Activated T-helper 2 cell treated with anti-CD3 and anti-CD28 coated beads, Interferon-gamma antibody, Interleukin-2, Interleukin-4, amounts not matched to agents 10 μg/mL and 5 μg/mL and 100 μg/mL, durations not matched to agents 14 hours and 24 hours and 36 hours (primary cell): Measurements from ENCODE around the gene CREB3. TPM values are rescaled to one million over a fixed set of nuclear protein-coding genes. Genes with fewer than 3 reads are reported as not detected.

ENCODE experiments used
- DNase-seq: peaks from one replicate; pipeline ENCODE4 v3.0.0; 2021; ENCODE audit warnings: low spot score
- H3K27ac Mint-ChIP-seq: one replicate; pipeline ENCODE4 v1.8.0; 2021; ENCODE audit warnings: mixed read lengths
- H3K27me3 Mint-ChIP-seq: one replicate; pipeline ENCODE4 v1.8.0; 2021; ENCODE audit warnings: low read depth, mixed read lengths
- H3K36me3 Mint-ChIP-seq: one replicate; pipeline ENCODE4 v1.8.0; 2021; ENCODE audit warnings: low read depth, mixed read lengths
- H3K4me1 Mint-ChIP-seq: one replicate; pipeline ENCODE4 v1.8.0; 2021; ENCODE audit warnings: low read depth, mixed read lengths
- H3K4me3 Mint-ChIP-seq: one replicate; pipeline ENCODE4 v1.8.0; 2021; ENCODE audit warnings: low read depth, mild to moderate bottlenecking, moderate library complexity, mixed read lengths
- H3K9me3 Mint-ChIP-seq: one replicate; pipeline ENCODE4 v1.8.0; 2021; ENCODE audit warnings: mixed read lengths
- intact Hi-C: fragments of 100-400 bp; cut with micrococcal nuclease; formaldehyde crosslinking; loops from one replicate; pipeline ENCODE4 v1.15.1; 2023
- total RNA-seq: library from RNA; stranded (reverse); gene quantifications from 2 replicates; pipeline ENCODE4 v1.2.3, GENCODE V29; 2022

Gene CREB3
- total RNA-seq, 1 donor from 2014 or later = 34.5 TPM

GRCh38 chr9:35731415-35732184 lies 866 bp upstream of the CREB3 start:
- no peaks in the 10 kb centered on the region for H3K9me3 Mint-ChIP-seq
- H3K27ac Mint-ChIP-seq = peak overlapping the region; percentile 90
- H3K4me3 Mint-ChIP-seq = no peak overlapping the region
- H3K27me3 Mint-ChIP-seq = no peaks in the 10 kb centered on the region
- peaks cover 25% of the 10 kb centered on the region for H3K4me1 Mint-ChIP-seq
- intact Hi-C loops = loop anchor here (1.0 kb wide), 7 partner anchors 18 to 659 kb away; partner anchors contain the start of genes CCDC107, GBA2, HINT2 and RGP1
- peaks cover 35% of the 10 kb centered on the region for H3K36me3 Mint-ChIP-seq
- no peak for DNase-seq

GRCh38 chr9:35732800-35733541 lies 505 bp downstream of the CREB3 start:
- intact Hi-C loops = loop anchor here (1.0 kb wide), 7 partner anchors 16 to 661 kb away; partner anchors contain the start of genes CCDC107, GBA2, HINT2 and RGP1

GRCh38 chr9:35734096-35734495 lies 1.6 kb downstream of the CREB3 start:
- H3K9me3 Mint-ChIP-seq = no peaks in the 10 kb centered on the region
- peaks cover 25% of the 10 kb centered on the region for H3K4me1 Mint-ChIP-seq
- intact Hi-C loops = no loop called here
- H3K27me3 Mint-ChIP-seq = no peaks in the 10 kb centered on the region
- H3K36me3 Mint-ChIP-seq = peaks cover 49% of the 10 kb centered on the region
- DNase-seq = no peak
- H3K27ac Mint-ChIP-seq = no peak overlapping the region
- H3K4me3 Mint-ChIP-seq = peak overlapping the region; percentile 31

More at GRCh38 chr9:35732800-35733541, 505 bp downstream of the CREB3 start:
- Mint-ChIP-seq H3K27ac (peak overlapping the region; percentile 90), H3K27me3 (no peaks in the 10 kb centered on the region), H3K9me3 (no peaks in the 10 kb centered on the region), H3K4me3 (no peak overlapping the region), H3K4me1 (peaks cover 25% of the 10 kb centered on the region), H3K36me3 (peaks cover 38% of the 10 kb centered on the region)
- no peak for DNase-seq

- Mint-ChIP-seq H3K27me3 (no peaks in the 10 kb centered on the region), H3K9me3 (no peaks in the 10 kb centered on the region), H3K27ac (no peak overlapping the region), H3K4me1 (peaks cover 23% of the 10 kb centered on the region), H3K4me3 (no peak overlapping the region), H3K36me3 (peaks cover 51% of the 10 kb centered on the region)
- intact Hi-C loops = no loop called here
- DNase-seq = peak; percentile 62
Observed at GRCh38 chr9:35736201-35736633, 3.8 kb downstream of the CREB3 start.

GRCh38 chr9:35737143-35737542 lies 4.7 kb downstream of the CREB3 start:
- Mint-ChIP-seq H3K27me3 (no peaks in the 10 kb centered on the region), H3K9me3 (no peaks in the 10 kb centered on the region), H3K4me1 (peaks cover 29% of the 10 kb centered on the region), H3K4me3 (no peak overlapping the region), H3K27ac (no peak overlapping the region), H3K36me3 (peaks cover 60% of the 10 kb centered on the region)
- no peak for DNase-seq
- intact Hi-C loops = no loop called here

- Mint-ChIP-seq H3K9me3 (no peaks in the 10 kb centered on the region), H3K4me3 (no peak overlapping the region), H3K4me1 (peaks cover 33% of the 10 kb centered on the region), H3K27ac (no peak overlapping the region), H3K27me3 (no peaks in the 10 kb centered on the region), H3K36me3 (peaks cover 66% of the 10 kb centered on the region)
- intact Hi-C loops = no loop called here
- no peak for DNase-seq
Observed at GRCh38 chr9:35738186-35738585, 5.7 kb downstream of the CREB3 start.

- Mint-ChIP-seq H3K9me3 (no peaks in the 10 kb centered on the region), H3K27me3 (no peaks in the 10 kb centered on the region), H3K4me1 (peaks cover 34% of the 10 kb centered on the region), H3K4me3 (no peak overlapping the region), H3K36me3 (peaks cover 70% of the 10 kb centered on the region), H3K27ac (no peak overlapping the region)
- intact Hi-C loops = no loop called here
- DNase-seq = no peak
Observed at GRCh38 chr9:35738924-35739323, 6.5 kb downstream of the CREB3 start.

- no peaks in the 10 kb centered on the region for H3K9me3 Mint-ChIP-seq
- H3K36me3 Mint-ChIP-seq = peaks cover 69% of the 10 kb centered on the region
- H3K4me1 Mint-ChIP-seq = peaks cover 31% of the 10 kb centered on the region
- DNase-seq = no peak
- intact Hi-C loops = no loop called here
- H3K4me3 Mint-ChIP-seq = no peak overlapping the region
- H3K27ac Mint-ChIP-seq = no peak overlapping the region
- no peaks in the 10 kb centered on the region for H3K27me3 Mint-ChIP-seq
Observed at GRCh38 chr9:35740243-35740642, 7.8 kb downstream of the CREB3 start.

GRCh38 chr9:35741740-35742139 lies 9.3 kb downstream of the CREB3 start:
- Mint-ChIP-seq H3K4me1 (peaks cover 36% of the 10 kb centered on the region), H3K9me3 (no peaks in the 10 kb centered on the region), H3K4me3 (no peak overlapping the region), H3K27me3 (no peaks in the 10 kb centered on the region), H3K36me3 (peaks cover 65% of the 10 kb centered on the region), H3K27ac (no peak overlapping the region)
- intact Hi-C loops = no loop called here
- DNase-seq = no peak

- Mint-ChIP-seq H3K27ac (no peak overlapping the region), H3K4me3 (no peak overlapping the region), H3K27me3 (no peaks in the 10 kb centered on the region), H3K9me3 (no peaks in the 10 kb centered on the region), H3K36me3 (peaks cover 58% of the 10 kb centered on the region), H3K4me1 (peaks cover 49% of the 10 kb centered on the region)
- DNase-seq = no peak
- intact Hi-C loops = no loop called here
Observed at GRCh38 chr9:35743452-35743851, 11.0 kb downstream of the CREB3 start.

GRCh38 chr9:35743880-35744518 lies 11.5 kb downstream of the CREB3 start:
- H3K27me3 Mint-ChIP-seq = no peaks in the 10 kb centered on the region
- H3K9me3 Mint-ChIP-seq = no peaks in the 10 kb centered on the region
- DNase-seq = no peak
- intact Hi-C loops = no loop called here
- H3K36me3 Mint-ChIP-seq = peaks cover 53% of the 10 kb centered on the region
- no peak overlapping the region for H3K27ac Mint-ChIP-seq
- peaks cover 49% of the 10 kb centered on the region for H3K4me1 Mint-ChIP-seq
- H3K4me3 Mint-ChIP-seq = no peak overlapping the region

GRCh38 chr9:35745569-35745968 lies 13.1 kb downstream of the CREB3 start:
- DNase-seq = no peak
- peaks cover 44% of the 10 kb centered on the region for H3K36me3 Mint-ChIP-seq
- peak overlapping the region; percentile 65 for H3K4me3 Mint-ChIP-seq
- H3K27ac Mint-ChIP-seq = no peak overlapping the region
- peaks cover 55% of the 10 kb centered on the region for H3K4me1 Mint-ChIP-seq
- H3K27me3 Mint-ChIP-seq = no peaks in the 10 kb centered on the region
- H3K9me3 Mint-ChIP-seq = no peaks in the 10 kb centered on the region
- intact Hi-C loops = loop anchor here (5.0 kb wide), 1 partner anchor 82 kb away; the partner anchor contains the start of genes FAM221B and TMEM8B
